WTC11 (cell line): ENCODE measurements around the gene ST3GAL6. TPM values are rescaled to one million over a fixed set of nuclear protein-coding genes. Genes with fewer than 3 reads are reported as not detected.

ENCODE experiments used
- ATAC-seq: fragments of 200-7000 bp; cut with Tn5 transposase; 2 replicates; pipeline ENCODE4 v1.10.0; 2021; ENCODE audit warnings: mild to moderate bottlenecking, moderate library complexity
- CTCF ChIA-PET: fragments of 300-600 bp; sonication (Branson Sonifier 250); formaldehyde crosslinking; loops from one replicate; lab custom pipeline; 2021; ENCODE audit warnings: antibody characterized with exemption; lab: Charles Lee
- POLR2A ChIA-PET: fragments of 350-600 bp; sonication (Branson Sonifier 250); formaldehyde crosslinking; loops from one replicate; lab custom pipeline; 2021; ENCODE audit warnings: antibody characterized with exemption; lab: Charles Lee
- DNase-seq: peaks from one replicate; pipeline ENCODE4 v3.0.0; 2021; ENCODE audit warnings: low spot score
- H3K27ac Mint-ChIP-seq: 2 replicates; pipeline ENCODE4 v1.8.0; 2021; ENCODE audit warnings: mixed read lengths
- H3K27me3 Mint-ChIP-seq: 2 replicates; pipeline ENCODE4 v1.8.0; 2021; ENCODE audit warnings: low read depth, mild to moderate bottlenecking, moderate library complexity, mixed read lengths
- H3K36me3 Mint-ChIP-seq: 2 replicates; pipeline ENCODE4 v1.8.0; 2021; ENCODE audit warnings: mixed read lengths
- H3K4me1 Mint-ChIP-seq: 2 replicates; pipeline ENCODE4 v1.8.0; 2022; ENCODE audit warnings: mixed read lengths
- H3K4me3 Mint-ChIP-seq: 2 replicates; pipeline ENCODE4 v1.8.0; 2021; ENCODE audit warnings: mild to moderate bottlenecking, moderate library complexity, mixed read lengths
- H3K9me3 Mint-ChIP-seq: 2 replicates; pipeline ENCODE4 v1.8.0; 2021; ENCODE audit warnings: mixed read lengths
- ATF1 ChIP-seq: sonication (generic); formaldehyde crosslinking; IDR thresholded peaks from 2 replicates; pipeline ENCODE4 v1.8.1; 2023; ENCODE audit warnings: mild to moderate bottlenecking, moderate library complexity, missing genetic modification reagents
- E2F4 ChIP-seq: sonication (generic); formaldehyde crosslinking; IDR thresholded peaks from 2 replicates; pipeline ENCODE4 v1.8.1; 2022; ENCODE audit warnings: low read depth, mild to moderate bottlenecking, moderate library complexity, missing genetic modification reagents, borderline replicate concordance
- GABPB1 ChIP-seq: sonication (generic); formaldehyde crosslinking; IDR thresholded peaks from 2 replicates; pipeline ENCODE4 v1.8.1; 2023; ENCODE audit warnings: mild to moderate bottlenecking, missing genetic modification reagents
- GRHL2 ChIP-seq: fragments of 250-450 bp; sonication (Bioruptor Pico); IDR thresholded peaks from 2 replicates; pipeline ENCODE4 v1.8.0; 2022; ENCODE audit warnings: mild to moderate bottlenecking, moderate library complexity; ENCODE audit not compliant: insufficient replicate concordance, severe bottlenecking
- JUN ChIP-seq: sonication (generic); formaldehyde crosslinking; IDR thresholded peaks from 2 replicates; pipeline ENCODE4 v1.8.0; 2023; ENCODE audit warnings: mild to moderate bottlenecking, missing genetic modification reagents
- NFATC4 ChIP-seq: fragments of 250-450 bp; sonication (Bioruptor Pico); IDR thresholded peaks from 2 replicates; pipeline ENCODE4 v1.9.0; 2021; ENCODE audit warnings: mild to moderate bottlenecking
- NR1H2 ChIP-seq: sonication (generic); formaldehyde crosslinking; IDR thresholded peaks from 2 replicates; pipeline ENCODE4 v1.9.0; 2021; ENCODE audit warnings: mild to moderate bottlenecking, moderate library complexity, missing genetic modification reagents
- RELA ChIP-seq: sonication (generic); formaldehyde crosslinking; IDR thresholded peaks from 2 replicates; pipeline ENCODE4 v1.8.1; 2022; ENCODE audit warnings: missing genetic modification reagents, mild to moderate bottlenecking, borderline replicate concordance
- TEAD1 ChIP-seq: sonication (generic); formaldehyde crosslinking; IDR thresholded peaks from 2 replicates; pipeline ENCODE4 v1.8.0; 2022; ENCODE audit warnings: mild to moderate bottlenecking, missing genetic modification reagents
- ZNF317 ChIP-seq: sonication (generic); formaldehyde crosslinking; IDR thresholded peaks from 2 replicates; pipeline ENCODE4 v1.8.1; 2023; ENCODE audit warnings: low read depth, mild to moderate bottlenecking, moderate library complexity, missing genetic modification reagents, borderline replicate concordance
- ZNF396 ChIP-seq: fragments of 250-450 bp; sonication (Bioruptor Pico); IDR thresholded peaks from 2 replicates; pipeline ENCODE4 v1.8.0; 2021; ENCODE audit warnings: mild to moderate bottlenecking, moderate library complexity, borderline replicate concordance
- total RNA-seq: library from RNA; stranded (reverse); gene quantifications from 3 replicates; pipeline ENCODE4 v1.2.3, GENCODE V29; 2021
- TF ChIP-seq, protein P1 (sequence below): sonication (generic); formaldehyde crosslinking; IDR thresholded peaks from 2 replicates; pipeline ENCODE4 v1.8.0; 2023; ENCODE audit warnings: missing genetic modification reagents, mild to moderate bottlenecking, borderline replicate concordance
- TF ChIP-seq, protein P2 (sequence below): sonication (generic); formaldehyde crosslinking; IDR thresholded peaks from 2 replicates; pipeline ENCODE4 v1.8.0; 2023; ENCODE audit warnings: missing genetic modification reagents
- TF ChIP-seq, protein P3 (sequence below): sonication (generic); formaldehyde crosslinking; conservative IDR thresholded peaks from 2 replicates; pipeline ENCODE4 v1.8.1; 2023; ENCODE audit warnings: mild to moderate bottlenecking, low read depth, missing genetic modification reagents, moderate library complexity
- TF ChIP-seq, protein P4 (sequence below): fragments of 200-600 bp; IDR thresholded peaks from 2 replicates; pipeline ENCODE4 v1.8.0; 2022; ENCODE audit warnings: antibody characterized with exemption
- TF ChIP-seq, protein P5 (sequence below): sonication (generic); formaldehyde crosslinking; IDR thresholded peaks from 2 replicates; pipeline ENCODE4 v1.8.1; 2023; ENCODE audit warnings: mild to moderate bottlenecking, missing genetic modification reagents, moderate library complexity

Gene ST3GAL6
- total RNA-seq, 1 experiment from 2014 or later = 8.1 TPM

- TF ChIP-seq, protein P1, sequence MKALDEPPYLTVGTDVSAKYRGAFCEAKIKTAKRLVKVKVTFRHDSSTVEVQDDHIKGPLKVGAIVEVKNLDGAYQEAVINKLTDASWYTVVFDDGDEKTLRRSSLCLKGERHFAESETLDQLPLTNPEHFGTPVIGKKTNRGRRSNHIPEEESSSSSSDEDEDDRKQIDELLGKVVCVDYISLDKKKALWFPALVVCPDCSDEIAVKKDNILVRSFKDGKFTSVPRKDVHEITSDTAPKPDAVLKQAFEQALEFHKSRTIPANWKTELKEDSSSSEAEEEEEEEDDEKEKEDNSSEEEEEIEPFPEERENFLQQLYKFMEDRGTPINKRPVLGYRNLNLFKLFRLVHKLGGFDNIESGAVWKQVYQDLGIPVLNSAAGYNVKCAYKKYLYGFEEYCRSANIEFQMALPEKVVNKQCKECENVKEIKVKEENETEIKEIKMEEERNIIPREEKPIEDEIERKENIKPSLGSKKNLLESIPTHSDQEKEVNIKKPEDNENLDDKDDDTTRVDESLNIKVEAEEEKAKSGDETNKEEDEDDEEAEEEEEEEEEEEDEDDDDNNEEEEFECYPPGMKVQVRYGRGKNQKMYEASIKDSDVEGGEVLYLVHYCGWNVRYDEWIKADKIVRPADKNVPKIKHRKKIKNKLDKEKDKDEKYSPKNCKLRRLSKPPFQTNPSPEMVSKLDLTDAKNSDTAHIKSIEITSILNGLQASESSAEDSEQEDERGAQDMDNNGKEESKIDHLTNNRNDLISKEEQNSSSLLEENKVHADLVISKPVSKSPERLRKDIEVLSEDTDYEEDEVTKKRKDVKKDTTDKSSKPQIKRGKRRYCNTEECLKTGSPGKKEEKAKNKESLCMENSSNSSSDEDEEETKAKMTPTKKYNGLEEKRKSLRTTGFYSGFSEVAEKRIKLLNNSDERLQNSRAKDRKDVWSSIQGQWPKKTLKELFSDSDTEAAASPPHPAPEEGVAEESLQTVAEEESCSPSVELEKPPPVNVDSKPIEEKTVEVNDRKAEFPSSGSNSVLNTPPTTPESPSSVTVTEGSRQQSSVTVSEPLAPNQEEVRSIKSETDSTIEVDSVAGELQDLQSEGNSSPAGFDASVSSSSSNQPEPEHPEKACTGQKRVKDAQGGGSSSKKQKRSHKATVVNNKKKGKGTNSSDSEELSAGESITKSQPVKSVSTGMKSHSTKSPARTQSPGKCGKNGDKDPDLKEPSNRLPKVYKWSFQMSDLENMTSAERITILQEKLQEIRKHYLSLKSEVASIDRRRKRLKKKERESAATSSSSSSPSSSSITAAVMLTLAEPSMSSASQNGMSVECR (CRISPR knock-in tag) = no peak
Observed at GRCh38 chr3:98746882-98747281, 16.3 kb upstream of the ST3GAL6 start (continued).

DNA sequence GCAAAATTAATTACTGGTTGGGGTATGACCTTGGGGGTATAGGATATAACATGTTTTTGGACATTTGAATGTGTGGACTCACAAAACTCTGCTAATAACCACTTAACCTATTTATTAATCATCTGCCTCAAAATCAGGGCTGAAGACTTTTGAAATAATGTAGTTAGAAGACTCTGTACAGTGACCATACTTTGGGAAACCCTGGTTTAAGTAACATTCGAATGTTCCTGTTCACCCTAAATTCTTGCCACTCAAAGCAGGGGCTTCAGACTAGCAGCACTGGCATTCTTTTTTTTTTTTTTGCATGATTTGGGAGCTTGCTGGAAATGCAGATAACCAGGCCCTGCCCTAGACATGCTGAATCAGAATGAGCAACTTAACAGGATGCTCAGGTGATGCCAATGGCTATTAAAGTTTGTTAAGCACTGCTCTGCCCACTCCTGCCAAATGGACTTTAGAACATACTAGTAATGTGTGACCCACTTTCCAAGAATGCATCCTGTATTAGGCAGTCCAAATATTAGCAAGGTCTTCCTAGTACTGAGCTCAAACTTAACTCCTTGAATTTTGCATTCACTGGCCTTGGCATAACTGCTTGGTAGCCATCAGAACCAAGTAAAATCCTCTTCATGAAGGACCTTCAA lies 12.7 kb upstream of the ST3GAL6 start:
- POLR2A ChIA-PET = interaction anchor here (0.5 kb wide), 1 partner anchor 22 kb away, joined by 3 read pairs; no protein-coding TSS in a partner anchor
- DNase-seq = no peak
- ATAC-seq = no peak
- H3K27me3 Mint-ChIP-seq = no peaks in the 10 kb centered on the region
- peaks cover 10% of the 10 kb centered on the region for H3K4me1 Mint-ChIP-seq
- no peak overlapping the region for H3K27ac Mint-ChIP-seq
- H3K4me3 Mint-ChIP-seq = no peak overlapping the region
- CTCF ChIA-PET = no interaction called here
- no peaks in the 10 kb centered on the region for H3K9me3 Mint-ChIP-seq
- H3K36me3 Mint-ChIP-seq = no peaks in the 10 kb centered on the region
- TF ChIP-seq, protein P2, sequence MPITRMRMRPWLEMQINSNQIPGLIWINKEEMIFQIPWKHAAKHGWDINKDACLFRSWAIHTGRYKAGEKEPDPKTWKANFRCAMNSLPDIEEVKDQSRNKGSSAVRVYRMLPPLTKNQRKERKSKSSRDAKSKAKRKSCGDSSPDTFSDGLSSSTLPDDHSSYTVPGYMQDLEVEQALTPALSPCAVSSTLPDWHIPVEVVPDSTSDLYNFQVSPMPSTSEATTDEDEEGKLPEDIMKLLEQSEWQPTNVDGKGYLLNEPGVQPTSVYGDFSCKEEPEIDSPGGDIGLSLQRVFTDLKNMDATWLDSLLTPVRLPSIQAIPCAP (CRISPR knock-in tag) = no peak
- TF ChIP-seq, protein P3, sequence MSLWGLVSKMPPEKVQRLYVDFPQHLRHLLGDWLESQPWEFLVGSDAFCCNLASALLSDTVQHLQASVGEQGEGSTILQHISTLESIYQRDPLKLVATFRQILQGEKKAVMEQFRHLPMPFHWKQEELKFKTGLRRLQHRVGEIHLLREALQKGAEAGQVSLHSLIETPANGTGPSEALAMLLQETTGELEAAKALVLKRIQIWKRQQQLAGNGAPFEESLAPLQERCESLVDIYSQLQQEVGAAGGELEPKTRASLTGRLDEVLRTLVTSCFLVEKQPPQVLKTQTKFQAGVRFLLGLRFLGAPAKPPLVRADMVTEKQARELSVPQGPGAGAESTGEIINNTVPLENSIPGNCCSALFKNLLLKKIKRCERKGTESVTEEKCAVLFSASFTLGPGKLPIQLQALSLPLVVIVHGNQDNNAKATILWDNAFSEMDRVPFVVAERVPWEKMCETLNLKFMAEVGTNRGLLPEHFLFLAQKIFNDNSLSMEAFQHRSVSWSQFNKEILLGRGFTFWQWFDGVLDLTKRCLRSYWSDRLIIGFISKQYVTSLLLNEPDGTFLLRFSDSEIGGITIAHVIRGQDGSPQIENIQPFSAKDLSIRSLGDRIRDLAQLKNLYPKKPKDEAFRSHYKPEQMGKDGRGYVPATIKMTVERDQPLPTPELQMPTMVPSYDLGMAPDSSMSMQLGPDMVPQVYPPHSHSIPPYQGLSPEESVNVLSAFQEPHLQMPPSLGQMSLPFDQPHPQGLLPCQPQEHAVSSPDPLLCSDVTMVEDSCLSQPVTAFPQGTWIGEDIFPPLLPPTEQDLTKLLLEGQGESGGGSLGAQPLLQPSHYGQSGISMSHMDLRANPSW (CRISPR knock-in tag) = no peak
- TF ChIP-seq GABPB1 (CRISPR knock-in tag) (no peak), E2F4 (CRISPR knock-in tag) (no peak), NFATC4 (CRISPR knock-in tag) (no peak), ATF1 (no peak), GRHL2 (CRISPR knock-in tag) (no peak), TEAD1 (CRISPR knock-in tag) (no peak), RELA (CRISPR knock-in tag) (no peak), ZNF317 (CRISPR knock-in tag) (no peak), NR1H2 (no peak), ZNF396 (CRISPR knock-in tag) (no peak), JUN (CRISPR knock-in tag) (no peak)
- TF ChIP-seq, protein P4, sequence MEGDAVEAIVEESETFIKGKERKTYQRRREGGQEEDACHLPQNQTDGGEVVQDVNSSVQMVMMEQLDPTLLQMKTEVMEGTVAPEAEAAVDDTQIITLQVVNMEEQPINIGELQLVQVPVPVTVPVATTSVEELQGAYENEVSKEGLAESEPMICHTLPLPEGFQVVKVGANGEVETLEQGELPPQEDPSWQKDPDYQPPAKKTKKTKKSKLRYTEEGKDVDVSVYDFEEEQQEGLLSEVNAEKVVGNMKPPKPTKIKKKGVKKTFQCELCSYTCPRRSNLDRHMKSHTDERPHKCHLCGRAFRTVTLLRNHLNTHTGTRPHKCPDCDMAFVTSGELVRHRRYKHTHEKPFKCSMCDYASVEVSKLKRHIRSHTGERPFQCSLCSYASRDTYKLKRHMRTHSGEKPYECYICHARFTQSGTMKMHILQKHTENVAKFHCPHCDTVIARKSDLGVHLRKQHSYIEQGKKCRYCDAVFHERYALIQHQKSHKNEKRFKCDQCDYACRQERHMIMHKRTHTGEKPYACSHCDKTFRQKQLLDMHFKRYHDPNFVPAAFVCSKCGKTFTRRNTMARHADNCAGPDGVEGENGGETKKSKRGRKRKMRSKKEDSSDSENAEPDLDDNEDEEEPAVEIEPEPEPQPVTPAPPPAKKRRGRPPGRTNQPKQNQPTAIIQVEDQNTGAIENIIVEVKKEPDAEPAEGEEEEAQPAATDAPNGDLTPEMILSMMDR = no peak
- TF ChIP-seq, protein P5, sequence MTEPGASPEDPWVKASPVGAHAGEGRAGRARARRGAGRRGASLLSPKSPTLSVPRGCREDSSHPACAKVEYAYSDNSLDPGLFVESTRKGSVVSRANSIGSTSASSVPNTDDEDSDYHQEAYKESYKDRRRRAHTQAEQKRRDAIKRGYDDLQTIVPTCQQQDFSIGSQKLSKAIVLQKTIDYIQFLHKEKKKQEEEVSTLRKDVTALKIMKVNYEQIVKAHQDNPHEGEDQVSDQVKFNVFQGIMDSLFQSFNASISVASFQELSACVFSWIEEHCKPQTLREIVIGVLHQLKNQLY (CRISPR knock-in tag) = no peak
